AG08395 (cell line): ENCODE measurements around the gene PCNX1.
A peak's percentile ranks its signal among the peaks of the same experiment; 100 is the strongest.
"Not testable (repeated sequence)": the region's sequence is repeated elsewhere in the genome, so short reads cannot be mapped to it uniquely, and the experiment has no call there.

Source experiments
- DNase-seq: peaks from one replicate; pipeline ENCODE4 v3.0.0; 2012; ENCODE audit warnings: mixed read lengths, low spot score

The PCNX1 gene

GRCh38 chr14:71021347-71022011, 114.2 kb downstream of the PCNX1 start:
- peak; percentile 44 for DNase-seq

- no peak for DNase-seq
Observed at GRCh38 chr14:71022012-71022869, 115.0 kb downstream of the PCNX1 start.

GRCh38 chr14:71022939-71023338, 115.7 kb downstream of the PCNX1 start:
- no peak for DNase-seq

- DNase-seq: no peak
Observed at GRCh38 chr14:71029236-71029781, 122.0 kb downstream of the PCNX1 start.

GRCh38 chr14:71031000-71031399, 123.7 kb downstream of the PCNX1 start:
- DNase-seq: no peak

- DNase-seq: no peak
Observed at GRCh38 chr14:71036433-71036832, 129.2 kb downstream of the PCNX1 start.

GRCh38 chr14:71048393-71048792, 141.1 kb downstream of the PCNX1 start:
- no peak for DNase-seq

GRCh38 chr14:71049435-71050133, 142.3 kb downstream of the PCNX1 start:
- no peak for DNase-seq

GRCh38 chr14:71050227-71050823, 143.1 kb downstream of the PCNX1 start:
- DNase-seq: no peak

- no peak for DNase-seq
Observed at GRCh38 chr14:71054706-71055105, 147.4 kb downstream of the PCNX1 start.

- no peak for DNase-seq
Observed at GRCh38 chr14:71056168-71056567, 148.9 kb downstream of the PCNX1 start.

- DNase-seq: no peak
Observed at GRCh38 chr14:71060274-71060673, 153.0 kb downstream of the PCNX1 start.

GRCh38 chr14:71060825-71061455, 153.7 kb downstream of the PCNX1 start:
- no peak for DNase-seq

GRCh38 chr14:71061458-71061857, 154.2 kb downstream of the PCNX1 start:
- no peak for DNase-seq

- DNase-seq: no peak
Observed at GRCh38 chr14:71062581-71063303, 155.5 kb downstream of the PCNX1 start.

GRCh38 chr14:71063351-71063750, 156.1 kb downstream of the PCNX1 start:
- no peak for DNase-seq

- not testable (repeated sequence) for DNase-seq
Observed at GRCh38 chr14:71064747-71065146, 157.5 kb downstream of the PCNX1 start.

- no peak for DNase-seq
Observed at GRCh38 chr14:71070169-71070568, 162.9 kb downstream of the PCNX1 start.

- DNase-seq: no peak
Observed at GRCh38 chr14:71071042-71071441, 163.8 kb downstream of the PCNX1 start.

- DNase-seq: no peak
Observed at GRCh38 chr14:71076462-71077092, 169.3 kb downstream of the PCNX1 start.
